ENCODE measurements around the gene LY6G6F. TPM values are rescaled to one million over a fixed set of nuclear protein-coding genes. Genes with fewer than 3 reads are reported as not detected.

Gene LY6G6F
- not detected in 2 replicates for total RNA-seq (2014; rRNA removed; shearing (Covaris generic))

GRCh38 chr6:31706599-31706998 lies at the start of gene LY6G6F:
Gene LY6G6F, plus strand, starts transcription at chr6:31706866. Its CDS starts 41 bp downstream, at chr6:31706907.

DNA sequence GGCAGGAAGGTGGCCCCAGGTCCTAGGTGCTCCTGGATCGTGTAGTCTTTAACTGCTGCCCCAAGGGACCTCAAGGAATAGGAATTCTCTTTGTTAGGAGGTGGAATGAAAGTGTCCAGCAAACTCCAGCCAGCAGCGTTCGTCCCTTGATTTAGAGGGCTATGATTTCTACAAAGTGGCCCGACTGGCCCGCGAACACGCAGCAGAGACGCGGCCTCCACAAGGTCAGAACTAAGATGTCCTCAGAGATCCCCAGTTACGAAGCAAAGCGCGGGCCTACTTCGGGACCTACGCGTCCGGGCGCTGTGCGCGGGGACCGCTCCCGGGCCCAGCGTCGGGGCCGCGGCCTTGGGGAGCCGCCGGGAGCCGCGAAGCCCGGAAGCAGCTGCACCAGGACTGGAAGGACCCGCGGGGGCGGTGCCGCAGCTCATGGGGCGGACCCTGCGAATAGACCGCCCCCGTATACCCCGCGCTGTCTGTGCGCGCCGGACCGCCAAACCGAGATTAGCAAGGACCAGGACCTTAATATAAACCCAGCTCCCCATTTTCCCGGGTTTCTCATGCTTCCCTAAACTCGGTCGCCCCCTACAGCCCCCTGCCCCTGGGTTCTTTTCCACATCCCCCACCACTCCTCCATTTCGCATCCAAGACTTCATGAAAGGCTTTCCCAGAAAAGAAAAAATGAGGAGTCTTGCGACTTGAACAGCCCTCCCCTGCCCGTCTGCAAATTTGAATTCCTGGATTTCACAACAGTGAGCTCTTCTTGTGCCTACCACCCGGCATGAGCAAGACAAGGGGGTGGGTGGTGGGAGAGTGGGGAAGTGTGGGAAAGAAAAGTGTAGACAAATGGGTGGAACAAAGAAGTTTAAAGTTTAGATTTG lies 46.0 kb upstream of the LY6G6F start, which contains the start of gene C6orf47:
Gene C6orf47, minus strand, starts transcription at position 398 of the 881 bp plus-strand sequence. CDS start 831 bp downstream, outside the sequence.

DNA sequence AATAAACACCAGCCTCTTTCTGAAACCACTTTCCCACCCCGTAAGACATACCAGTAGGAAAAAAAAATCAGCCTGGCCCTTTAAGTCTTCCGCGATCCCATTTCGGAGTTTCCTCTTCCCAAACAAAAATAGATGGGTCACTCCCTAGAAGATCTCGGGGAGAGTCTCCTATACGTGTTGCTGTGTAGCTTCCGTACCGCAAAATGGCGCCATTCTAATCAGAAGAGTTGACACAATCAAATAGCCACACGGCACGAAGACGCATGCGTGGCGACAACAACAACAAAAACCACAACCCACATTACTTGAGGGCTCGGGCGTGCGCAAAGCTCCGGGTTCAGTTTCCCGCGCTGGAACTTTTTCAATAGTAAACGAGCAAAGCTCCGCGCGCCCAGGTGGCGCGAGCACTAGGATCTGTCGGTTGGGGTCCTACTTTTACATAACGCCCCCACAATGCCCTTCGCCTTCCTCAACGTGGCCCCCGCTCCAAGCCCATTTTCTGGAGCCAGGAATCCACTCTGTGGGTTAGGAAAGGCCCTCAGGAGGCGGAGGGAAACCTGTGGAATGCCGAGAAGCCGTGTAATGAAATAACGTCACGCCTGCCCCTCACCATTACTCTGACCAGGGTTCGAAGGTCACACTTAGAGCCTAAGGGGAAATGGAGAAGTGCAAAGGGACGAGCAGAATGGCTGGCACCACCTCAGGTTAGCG lies 41.7 kb upstream of the LY6G6F start, which contains the start of gene GPANK1:
Gene GPANK1, minus strand, starts transcription at position 208 of the 711 bp plus-strand sequence. CDS start 519 bp downstream, outside the sequence.

GRCh38 chr6:31665501-31666336 lies 40.9 kb upstream of the LY6G6F start, which contains the start of gene CSNK2B:
Gene CSNK2B, plus strand, starts transcription at chr6:31666080. Its CDS starts 752 bp downstream, at chr6:31666832.

DNA sequence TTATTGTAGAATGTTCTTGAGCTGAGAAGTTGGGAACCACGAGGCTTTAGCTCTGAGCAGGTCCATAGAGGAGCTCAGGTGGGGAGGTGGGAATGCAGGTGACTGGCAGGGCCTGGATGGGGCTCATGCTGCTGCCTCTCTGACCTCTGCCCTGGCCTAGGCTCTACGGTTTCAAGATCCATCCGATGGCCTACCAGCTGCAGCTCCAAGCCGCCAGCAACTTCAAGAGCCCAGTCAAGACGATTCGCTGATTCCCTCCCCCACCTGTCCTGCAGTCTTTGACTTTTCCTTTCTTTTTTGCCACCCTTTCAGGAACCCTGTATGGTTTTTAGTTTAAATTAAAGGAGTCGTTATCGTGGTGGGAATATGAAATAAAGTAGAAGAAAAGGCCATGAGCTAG lies 37.0 kb upstream of the LY6G6F start, which contains the start of gene LY6G5B:
Gene LY6G5B, plus strand, starts transcription at position 301 of the 400 bp plus-strand sequence. CDS start 975 bp downstream, outside the sequence.

GRCh38 chr6:31680226-31681134 lies 26.2 kb upstream of the LY6G6F start, which contains the start of gene LY6G5C:
Gene LY6G5C, minus strand, starts transcription at chr6:31681067. Its CDS starts 694 bp downstream, at chr6:31680373.

DNA sequence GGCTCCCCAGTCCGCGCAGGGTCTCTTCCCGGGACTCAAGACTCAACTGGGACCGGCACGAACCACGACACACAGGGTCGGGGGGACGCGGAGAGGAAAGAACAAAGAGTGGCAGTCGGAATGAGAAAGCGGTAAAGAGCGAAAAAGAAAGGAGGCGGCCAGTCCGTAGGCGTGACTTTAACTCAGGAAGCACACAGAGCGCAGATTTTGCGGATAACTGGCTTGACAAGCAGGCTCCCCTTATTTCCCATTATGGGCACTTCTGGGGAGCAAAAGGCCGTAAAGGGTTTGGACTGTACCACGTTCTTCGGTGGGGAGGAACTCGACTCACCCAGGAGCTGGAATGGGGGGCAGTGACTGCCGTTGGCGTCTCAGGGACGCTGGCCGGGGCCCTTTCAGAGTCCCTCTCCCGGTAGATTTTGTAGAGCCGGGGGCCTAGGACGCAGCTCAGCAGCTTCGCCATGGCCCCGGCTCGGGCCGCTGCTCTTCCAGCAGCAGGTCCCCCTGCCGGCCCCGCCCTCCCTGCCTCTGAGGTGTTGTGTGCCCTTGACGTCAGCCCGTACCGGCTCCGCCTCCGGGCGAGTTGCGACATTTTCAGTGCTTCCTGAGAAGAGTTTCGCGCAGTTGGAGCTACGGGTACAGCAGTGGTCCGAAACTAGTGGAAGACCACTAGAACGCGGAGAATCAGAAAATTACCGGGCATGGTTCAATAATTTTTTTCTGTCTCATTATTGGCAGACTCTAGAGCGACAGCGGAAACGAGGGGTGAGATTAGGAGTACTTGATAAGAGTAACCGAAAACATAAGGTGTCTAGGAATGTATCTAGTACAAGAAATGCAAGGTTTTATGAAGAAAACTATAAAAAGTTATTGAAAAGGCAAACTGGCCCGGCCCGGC lies 3.6 kb upstream of the LY6G6F start, which contains the start of gene ABHD16A:
Gene ABHD16A, minus strand, starts transcription at position 506 of the 898 bp plus-strand sequence. Its CDS starts 43 bp downstream, at position 463.

DNA sequence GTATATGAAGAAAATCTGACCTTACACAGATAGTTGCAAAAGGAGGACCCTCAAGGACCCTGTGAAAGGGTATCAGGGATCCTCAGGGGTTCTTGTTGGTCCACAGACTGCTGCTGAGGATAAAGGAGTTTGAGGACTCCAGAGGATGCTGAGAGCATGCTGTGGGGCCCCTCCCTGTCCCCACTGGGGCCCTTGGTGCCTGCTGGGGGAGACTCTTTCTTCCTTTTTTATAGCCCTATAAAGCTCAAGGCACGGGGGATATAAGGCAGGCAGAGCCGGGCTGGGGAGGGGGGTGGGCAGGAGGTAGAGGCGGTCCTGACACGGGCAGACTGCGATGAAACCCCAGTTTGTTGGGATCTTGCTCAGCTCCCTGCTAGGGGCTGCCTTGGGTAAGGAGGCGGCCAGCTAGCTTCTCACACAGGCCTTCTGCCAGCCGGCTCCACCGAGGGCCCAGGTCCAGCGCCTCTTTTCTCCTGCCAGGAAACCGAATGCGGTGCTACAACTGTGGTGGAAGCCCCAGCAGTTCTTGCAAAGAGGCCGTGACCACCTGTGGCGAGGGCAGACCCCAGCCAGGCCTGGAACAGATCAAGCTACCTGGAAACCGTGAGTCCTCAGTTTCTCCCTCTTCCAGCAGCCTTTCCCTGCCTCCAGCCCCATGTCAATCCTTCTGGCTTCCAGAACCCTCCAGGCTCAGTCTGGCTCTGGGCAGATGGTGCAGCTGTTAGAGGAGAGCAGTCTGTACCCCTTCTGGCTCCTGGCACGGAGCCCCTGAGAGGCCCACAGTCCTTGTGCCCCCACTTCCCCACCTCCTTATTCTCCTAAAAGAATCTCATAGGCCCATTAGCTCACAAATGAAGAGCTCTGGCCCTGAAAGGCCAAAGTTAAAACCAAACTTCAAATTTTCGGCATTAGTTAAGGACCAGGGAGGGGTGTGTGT lies 8.6 kb downstream of the LY6G6F start, which contains the start of gene LY6G6D:
Gene LY6G6D, plus strand, starts transcription at position 327 of the 937 bp plus-strand sequence. Its CDS starts 8 bp downstream, at position 335.

GRCh38 chr6:31721351-31722020 lies 14.8 kb downstream of the LY6G6F start, which contains the start of gene LY6G6C:
Gene LY6G6C, minus strand, starts transcription at chr6:31721746. Its CDS starts 67 bp downstream, at chr6:31721679.

DNA sequence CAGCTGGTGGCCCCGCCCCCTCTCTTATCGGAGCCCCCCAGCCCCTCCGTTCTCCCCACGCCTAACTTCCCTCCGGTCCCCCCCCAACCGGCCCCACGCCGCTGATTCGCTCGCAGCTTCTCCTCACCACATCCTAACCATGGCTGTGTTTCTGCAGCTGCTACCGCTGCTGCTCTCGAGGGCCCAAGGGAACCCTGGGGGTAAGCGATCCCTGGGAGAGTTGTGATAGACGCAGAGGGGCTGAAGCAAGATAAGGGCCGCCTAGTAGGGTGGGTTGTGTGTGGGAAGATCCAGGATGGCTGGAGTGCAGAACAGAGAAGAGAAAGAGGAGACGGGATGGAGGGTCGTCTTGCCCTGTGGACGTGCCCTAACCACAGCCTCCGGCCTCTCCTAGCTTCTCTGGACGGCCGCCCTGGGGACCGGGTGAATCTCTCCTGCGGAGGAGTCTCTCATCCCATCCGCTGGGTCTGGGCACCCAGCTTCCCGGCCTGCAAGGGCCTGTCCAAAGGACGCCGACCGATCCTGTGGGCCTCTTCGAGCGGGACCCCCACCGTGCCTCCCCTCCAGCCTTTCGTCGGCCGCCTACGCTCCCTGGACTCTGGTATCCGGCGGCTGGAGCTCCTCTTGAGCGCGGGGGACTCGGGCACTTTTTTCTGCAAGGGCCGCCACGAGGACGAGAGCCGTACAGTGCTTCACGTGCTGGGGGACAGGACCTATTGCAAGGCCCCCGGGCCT lies 16.7 kb downstream of the LY6G6F start, which contains the start of gene MPIG6B:
Gene MPIG6B, plus strand, starts transcription at position 129 of the 735 bp plus-strand sequence. Its CDS starts 11 bp downstream, at position 140.

GRCh38 chr6:31728767-31729514 lies 22.3 kb downstream of the LY6G6F start, which contains the start of gene DDAH2:
Gene DDAH2, minus strand, starts transcription at chr6:31729299. Its CDS starts 138 bp downstream, at chr6:31729161.

GRCh38 chr6:31736021-31736767 lies 29.5 kb downstream of the LY6G6F start, which contains the start of gene CLIC1:
Gene CLIC1, minus strand, starts transcription at chr6:31736530. Its CDS starts 230 bp downstream, at chr6:31736300.

DNA sequence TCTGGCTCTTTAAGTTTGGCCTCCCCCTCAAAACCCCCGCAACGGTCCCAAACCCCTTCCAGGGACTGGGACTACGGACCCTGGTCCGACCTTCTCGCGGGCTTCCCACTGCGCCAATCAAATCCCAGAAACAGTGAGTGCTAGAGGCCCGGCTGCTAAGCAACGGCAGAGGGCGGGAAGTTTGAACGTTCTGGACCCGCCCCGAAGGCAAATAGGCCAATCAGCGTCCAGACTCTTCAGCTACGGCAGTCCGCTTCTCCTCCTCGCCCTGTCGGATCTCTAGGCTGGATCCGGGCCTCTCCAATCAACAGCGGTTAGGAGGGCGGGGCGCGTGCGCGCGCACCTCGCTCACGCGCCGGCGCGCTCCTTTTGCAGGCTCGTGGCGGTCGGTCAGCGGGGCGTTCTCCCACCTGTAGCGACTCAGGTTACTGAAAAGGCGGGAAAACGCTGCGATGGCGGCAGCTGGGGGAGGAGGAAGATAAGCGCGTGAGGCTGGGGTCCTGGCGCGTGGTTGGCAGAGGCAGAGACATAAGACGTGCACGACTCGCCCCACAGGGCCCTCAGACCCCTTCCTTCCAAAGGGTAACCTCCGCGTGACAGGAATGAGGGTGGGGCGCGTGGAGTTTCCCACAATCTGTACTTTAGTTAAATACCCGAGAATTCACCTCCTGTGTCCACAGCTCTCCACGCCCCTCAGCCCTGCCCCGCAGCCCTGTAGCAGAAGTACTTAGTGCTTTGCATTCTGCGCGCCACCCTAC lies 33.2 kb downstream of the LY6G6F start, which contains the start of gene MSH5:
Gene MSH5, plus strand, starts transcription at position 367 of the 758 bp plus-strand sequence. CDS start 462 bp downstream, outside the sequence.

Measured in A375 (cell line).